HUES6 (cell line): ENCODE data around the gene OLFML3.

Experiments used
- H3K27ac ChIP-seq: 2 replicates; pipeline ENCODE4 v1.7.0; 2013; ENCODE audit warnings: low read depth, mild to moderate bottlenecking, low read length, inconsistent platforms
- H3K27me3 ChIP-seq: 2 replicates; pipeline ENCODE4 v1.6.1; 2013; ENCODE audit warnings: low read length; ENCODE audit not compliant: control insufficient read depth, insufficient read depth
- H3K36me3 ChIP-seq: 2 replicates; pipeline ENCODE4 v1.6.1; 2013; ENCODE audit warnings: low read length; ENCODE audit not compliant: control insufficient read depth, insufficient read depth
- H3K4me1 ChIP-seq: 2 replicates; pipeline ENCODE4 v1.6.1; 2013; ENCODE audit warnings: low read length; ENCODE audit not compliant: control insufficient read depth, insufficient read depth
- H3K4me3 ChIP-seq: 2 replicates; pipeline ENCODE4 v1.5.1; 2013; ENCODE audit warnings: low read depth, low read length
- H3K9ac ChIP-seq: one replicate; pipeline ENCODE4 v1.6.1; 2013; ENCODE audit warnings: mild to moderate bottlenecking, low read length
- H3K9me3 ChIP-seq: 2 replicates; pipeline ENCODE4 v1.6.1; 2013; ENCODE audit warnings: low read depth, low read length; ENCODE audit not compliant: control insufficient read depth, insufficient read depth

The OLFML3 gene

DNA sequence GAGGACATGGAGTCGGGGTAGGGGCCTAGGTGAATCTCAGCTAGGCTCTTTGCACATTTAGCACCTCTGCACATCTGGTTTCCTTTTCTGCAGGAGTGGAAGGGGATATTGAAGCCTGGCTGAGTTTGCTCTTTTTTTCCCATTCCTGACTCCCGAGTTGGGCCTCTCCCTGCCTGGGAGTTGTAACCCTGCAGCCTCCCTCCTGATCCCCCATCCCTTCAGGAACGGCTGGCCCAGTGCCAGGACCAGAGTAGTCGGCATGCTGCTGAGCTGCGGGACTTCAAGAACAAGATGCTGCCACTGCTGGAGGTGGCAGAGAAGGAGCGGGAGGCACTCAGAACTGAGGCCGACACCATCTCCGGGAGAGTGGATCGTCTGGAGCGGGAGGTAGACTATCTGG, 836 bp downstream of the OLFML3 start:
- H3K36me3 ChIP-seq: peaks cover 34% of the 10 kb centered on the region
- H3K4me1 ChIP-seq: peaks cover 79% of the 10 kb centered on the region
- H3K9me3 ChIP-seq: peaks cover 6% of the 10 kb centered on the region
- H3K9ac ChIP-seq: peak overlapping the region; percentile 86
- peak overlapping the region; percentile 78; the same call in 1 of the 2 replicates for H3K27ac ChIP-seq
- no peaks in the 10 kb centered on the region for H3K27me3 ChIP-seq
- H3K4me3 ChIP-seq: peak overlapping the region; percentile 53

DNA sequence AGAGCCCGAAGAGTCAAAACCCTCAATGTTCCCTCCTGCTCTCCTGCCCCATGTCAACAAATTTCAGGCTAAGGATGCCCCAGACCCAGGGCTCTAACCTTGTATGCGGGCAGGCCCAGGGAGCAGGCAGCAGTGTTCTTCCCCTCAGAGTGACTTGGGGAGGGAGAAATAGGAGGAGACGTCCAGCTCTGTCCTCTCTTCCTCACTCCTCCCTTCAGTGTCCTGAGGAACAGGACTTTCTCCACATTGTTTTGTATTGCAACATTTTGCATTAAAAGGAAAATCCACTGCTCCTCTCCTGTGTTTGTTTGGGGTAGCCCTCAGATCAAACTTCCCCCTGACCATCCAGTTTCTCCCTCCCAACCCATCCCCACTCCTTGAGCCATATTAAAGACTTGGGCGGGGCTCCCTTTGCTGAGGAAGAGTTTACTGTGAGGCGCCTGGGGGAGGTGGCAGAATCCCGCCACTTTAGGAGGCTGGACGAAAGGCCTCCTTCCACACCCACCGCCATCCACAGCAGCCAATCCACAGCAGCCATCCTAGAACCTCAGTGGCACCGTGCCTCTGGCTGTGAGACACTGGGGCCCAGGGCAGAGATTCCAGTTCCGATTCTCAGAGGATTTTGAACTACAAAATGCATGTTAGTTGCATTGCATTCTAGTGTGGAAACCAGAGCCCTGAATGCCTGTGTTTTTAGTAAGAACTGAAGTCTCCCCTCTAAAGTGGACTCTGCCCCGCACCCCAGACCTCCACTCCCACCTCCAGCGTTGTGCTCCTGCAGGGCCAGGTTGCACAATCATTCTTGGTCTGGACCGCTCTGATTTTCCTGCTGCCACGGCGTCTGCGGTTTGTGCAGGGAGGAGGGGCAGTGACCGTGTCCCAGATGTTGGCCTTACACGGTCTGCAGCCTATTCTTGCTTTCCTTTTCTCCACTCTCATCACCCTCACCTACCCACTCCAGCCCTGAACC, 3.0 kb downstream of the OLFML3 start:
- H3K4me1 ChIP-seq: peaks cover 59% of the 10 kb centered on the region
- H3K27ac ChIP-seq: no peak overlapping the region
- peak overlapping the region; percentile 9 for H3K9ac ChIP-seq
- no peaks in the 10 kb centered on the region for H3K27me3 ChIP-seq
- H3K4me3 ChIP-seq: peak overlapping the region; percentile 30; the same call in 1 of the 2 replicates
- peaks cover 27% of the 10 kb centered on the region for H3K9me3 ChIP-seq
- peaks cover 34% of the 10 kb centered on the region for H3K36me3 ChIP-seq

- peaks cover 34% of the 10 kb centered on the region for H3K36me3 ChIP-seq
- H3K9ac ChIP-seq: peak overlapping the region; percentile 9
- peaks cover 32% of the 10 kb centered on the region for H3K9me3 ChIP-seq
- peak overlapping the region; percentile 30; the same call in 1 of the 2 replicates for H3K4me3 ChIP-seq
- no peaks in the 10 kb centered on the region for H3K27me3 ChIP-seq
- peaks cover 52% of the 10 kb centered on the region for H3K4me1 ChIP-seq
- H3K27ac ChIP-seq: no peak overlapping the region
Measured at GRCh38 chr1:113982949-113983348, 3.7 kb downstream of the OLFML3 start.

- Histone ChIP-seq H3K4me1 (peaks cover 47% of the 10 kb centered on the region), H3K9me3 (peaks cover 34% of the 10 kb centered on the region), H3K4me3 (no peak overlapping the region), H3K27me3 (no peaks in the 10 kb centered on the region), H3K27ac (no peak overlapping the region), H3K36me3 (peaks cover 34% of the 10 kb centered on the region), H3K9ac (no peak overlapping the region)
Measured at GRCh38 chr1:113983391-113983790, 4.1 kb downstream of the OLFML3 start.

DNA sequence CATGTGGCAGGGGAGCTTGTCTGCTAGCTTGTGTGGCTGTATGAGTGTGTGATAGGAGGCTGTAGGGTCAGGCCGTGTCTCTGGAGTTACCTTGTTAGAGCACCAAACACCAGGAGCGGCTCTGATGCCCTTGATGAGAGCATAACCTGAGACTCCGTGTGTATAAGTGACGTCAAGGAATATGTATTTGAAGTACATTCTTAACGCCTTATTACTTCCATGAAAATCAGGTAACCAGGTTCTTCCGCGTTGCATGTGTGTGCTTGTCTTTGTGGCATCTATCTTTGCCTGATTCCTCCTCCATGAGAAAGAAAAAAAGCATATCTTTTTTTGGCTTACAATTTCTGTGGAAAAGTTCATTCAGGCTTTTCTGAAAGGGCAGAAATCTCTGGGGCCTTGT, 4.6 kb downstream of the OLFML3 start:
- Histone ChIP-seq H3K27me3 (no peaks in the 10 kb centered on the region), H3K9me3 (peaks cover 37% of the 10 kb centered on the region), H3K4me3 (no peak overlapping the region), H3K27ac (no peak overlapping the region), H3K9ac (no peak overlapping the region), H3K4me1 (peaks cover 45% of the 10 kb centered on the region), H3K36me3 (peaks cover 34% of the 10 kb centered on the region)

GRCh38 chr1:113984710-113985109, 5.4 kb downstream of the OLFML3 start:
- H3K36me3 ChIP-seq: peaks cover 34% of the 10 kb centered on the region
- H3K9ac ChIP-seq: no peak overlapping the region
- peaks cover 46% of the 10 kb centered on the region for H3K9me3 ChIP-seq
- no peaks in the 10 kb centered on the region for H3K27me3 ChIP-seq
- H3K4me1 ChIP-seq: peaks cover 40% of the 10 kb centered on the region
- no peak overlapping the region for H3K4me3 ChIP-seq
- H3K27ac ChIP-seq: no peak overlapping the region

GRCh38 chr1:113986802-113987201, 7.5 kb downstream of the OLFML3 start:
- peaks cover 19% of the 10 kb centered on the region for H3K4me1 ChIP-seq
- H3K9me3 ChIP-seq: peaks cover 46% of the 10 kb centered on the region
- H3K36me3 ChIP-seq: peaks cover 19% of the 10 kb centered on the region; the same call in 1 of the 2 replicates
- no peaks in the 10 kb centered on the region for H3K27me3 ChIP-seq
- H3K4me3 ChIP-seq: no peak overlapping the region
- no peak overlapping the region for H3K27ac ChIP-seq
- H3K9ac ChIP-seq: no peak overlapping the region

GRCh38 chr1:113987259-113987658, 8.0 kb downstream of the OLFML3 start:
- H3K27ac ChIP-seq: no peak overlapping the region
- H3K4me3 ChIP-seq: no peak overlapping the region
- H3K27me3 ChIP-seq: no peaks in the 10 kb centered on the region
- H3K36me3 ChIP-seq: peaks cover 16% of the 10 kb centered on the region; the same call in 1 of the 2 replicates
- peaks cover 15% of the 10 kb centered on the region for H3K4me1 ChIP-seq
- H3K9ac ChIP-seq: no peak overlapping the region
- H3K9me3 ChIP-seq: peaks cover 46% of the 10 kb centered on the region

GRCh38 chr1:113990530-113990929, 11.3 kb downstream of the OLFML3 start:
- Histone ChIP-seq H3K9ac (no peak overlapping the region), H3K4me3 (no peak overlapping the region), H3K27me3 (no peaks in the 10 kb centered on the region), H3K36me3 (no peaks in the 10 kb centered on the region), H3K27ac (no peak overlapping the region), H3K9me3 (peaks cover 52% of the 10 kb centered on the region), H3K4me1 (no peaks in the 10 kb centered on the region)

DNA sequence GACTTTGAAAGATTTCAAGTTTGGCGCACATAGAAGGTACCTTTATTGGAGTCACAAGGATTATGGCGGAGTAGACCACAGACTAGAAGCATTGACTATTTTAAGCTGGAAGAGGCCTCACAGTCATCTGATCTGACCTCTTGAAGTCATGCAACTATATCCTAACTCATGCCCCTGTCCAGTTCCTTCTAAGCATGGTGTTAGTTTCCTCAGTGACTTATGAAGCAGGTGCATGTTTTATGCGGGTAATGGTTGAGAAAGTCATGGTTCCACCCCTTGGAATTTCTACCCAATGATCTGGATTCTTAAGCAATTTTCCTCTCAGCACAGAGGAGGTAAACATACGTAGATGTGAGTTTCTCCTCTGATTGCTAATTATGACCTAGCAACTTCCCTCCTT, 11.7 kb downstream of the OLFML3 start:
- no peak overlapping the region for H3K4me3 ChIP-seq

DNA sequence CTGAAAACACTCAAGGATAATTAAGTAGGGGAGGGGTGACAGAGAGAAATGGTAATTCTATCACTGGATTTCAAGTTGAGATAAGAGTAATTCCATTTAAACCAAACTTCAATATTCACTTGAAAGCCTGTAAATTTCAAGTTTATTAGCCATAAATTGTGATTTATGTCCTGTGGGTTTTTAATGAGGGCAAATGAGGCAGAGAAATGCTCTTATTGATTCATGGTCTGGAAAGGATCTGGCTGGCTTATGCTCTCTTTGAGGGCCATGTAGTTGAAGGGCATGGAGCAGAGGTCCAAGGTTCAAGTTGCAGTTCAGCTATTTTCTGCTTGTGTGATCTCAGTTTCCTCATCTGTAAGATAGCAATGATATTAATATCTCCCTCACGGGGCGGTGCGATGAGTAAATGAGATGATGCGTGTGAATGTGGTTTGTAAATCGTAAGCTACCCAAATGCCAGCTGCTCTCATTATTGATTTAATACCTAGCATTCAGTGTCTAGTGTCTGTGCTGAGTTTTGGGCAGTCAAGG, 12.3 kb downstream of the OLFML3 start:
- H3K9me3 ChIP-seq: peaks cover 52% of the 10 kb centered on the region
- no peak overlapping the region for H3K27ac ChIP-seq
- H3K4me3 ChIP-seq: no peak overlapping the region
- no peaks in the 10 kb centered on the region for H3K36me3 ChIP-seq
- H3K4me1 ChIP-seq: no peaks in the 10 kb centered on the region
- no peaks in the 10 kb centered on the region for H3K27me3 ChIP-seq
- H3K9ac ChIP-seq: no peak overlapping the region

More for the DNA sequence above, 11.7 kb downstream of the OLFML3 start:
- H3K9ac ChIP-seq: no peak overlapping the region
- no peaks in the 10 kb centered on the region for H3K36me3 ChIP-seq
- H3K27me3 ChIP-seq: no peaks in the 10 kb centered on the region
- no peak overlapping the region for H3K27ac ChIP-seq
- H3K4me1 ChIP-seq: no peaks in the 10 kb centered on the region
- peaks cover 52% of the 10 kb centered on the region for H3K9me3 ChIP-seq
